Activated effector memory CD4-positive, alpha-beta T cell treated with Interleukin-2 at 50 U/mL for 16 hours (primary cell): ENCODE measurements around the gene ARHGAP5.
"Not testable (repeated sequence)": the region's sequence is repeated elsewhere in the genome, so short reads cannot be mapped to it uniquely, and the experiment has no call there.

Source experiments
- DNase-seq: peaks from one replicate; pipeline ENCODE4 v3.0.0-alpha.2; 2020

ARHGAP5 gene

DNA sequence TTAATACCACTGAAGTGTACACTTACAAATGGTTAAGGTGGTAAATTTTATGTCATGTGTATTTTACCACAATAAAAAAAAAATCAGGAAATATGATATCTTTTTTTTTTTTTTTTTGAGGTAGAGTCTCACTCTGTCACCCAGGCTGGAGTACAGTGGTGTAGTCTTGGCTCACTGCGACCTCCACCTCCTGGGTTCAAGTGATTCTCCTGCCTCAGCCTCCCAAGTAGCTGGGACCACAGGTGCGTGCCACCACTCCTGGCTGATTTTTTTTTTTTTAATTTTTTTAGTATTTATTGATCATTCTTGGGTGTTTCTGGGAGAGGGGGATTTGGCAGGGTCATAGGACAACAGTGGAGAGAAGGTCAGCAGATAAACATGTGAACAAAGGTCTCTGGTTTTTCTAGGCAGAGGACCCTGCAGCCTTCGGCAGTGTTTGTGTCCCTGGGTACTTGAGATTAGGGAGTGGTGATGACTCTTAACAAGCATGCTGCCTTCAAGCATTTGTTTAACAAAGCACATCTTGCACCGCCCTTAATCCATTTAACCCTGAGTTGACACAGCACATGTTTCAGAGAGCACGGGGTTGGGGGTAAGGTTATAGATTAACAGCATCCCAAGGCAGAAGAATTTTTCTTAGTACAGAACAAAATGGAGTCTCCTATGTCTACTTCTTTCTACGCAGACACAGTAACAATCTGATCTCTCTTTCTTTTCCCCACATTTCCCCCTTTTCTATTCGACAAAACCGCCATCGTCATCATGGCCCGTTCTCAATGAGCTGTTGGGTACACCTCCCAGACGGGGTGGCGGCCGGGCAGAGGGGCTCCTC, 50.0 kb downstream of the ARHGAP5 start:
- DNase-seq, result not testable (repeated sequence)

DNA sequence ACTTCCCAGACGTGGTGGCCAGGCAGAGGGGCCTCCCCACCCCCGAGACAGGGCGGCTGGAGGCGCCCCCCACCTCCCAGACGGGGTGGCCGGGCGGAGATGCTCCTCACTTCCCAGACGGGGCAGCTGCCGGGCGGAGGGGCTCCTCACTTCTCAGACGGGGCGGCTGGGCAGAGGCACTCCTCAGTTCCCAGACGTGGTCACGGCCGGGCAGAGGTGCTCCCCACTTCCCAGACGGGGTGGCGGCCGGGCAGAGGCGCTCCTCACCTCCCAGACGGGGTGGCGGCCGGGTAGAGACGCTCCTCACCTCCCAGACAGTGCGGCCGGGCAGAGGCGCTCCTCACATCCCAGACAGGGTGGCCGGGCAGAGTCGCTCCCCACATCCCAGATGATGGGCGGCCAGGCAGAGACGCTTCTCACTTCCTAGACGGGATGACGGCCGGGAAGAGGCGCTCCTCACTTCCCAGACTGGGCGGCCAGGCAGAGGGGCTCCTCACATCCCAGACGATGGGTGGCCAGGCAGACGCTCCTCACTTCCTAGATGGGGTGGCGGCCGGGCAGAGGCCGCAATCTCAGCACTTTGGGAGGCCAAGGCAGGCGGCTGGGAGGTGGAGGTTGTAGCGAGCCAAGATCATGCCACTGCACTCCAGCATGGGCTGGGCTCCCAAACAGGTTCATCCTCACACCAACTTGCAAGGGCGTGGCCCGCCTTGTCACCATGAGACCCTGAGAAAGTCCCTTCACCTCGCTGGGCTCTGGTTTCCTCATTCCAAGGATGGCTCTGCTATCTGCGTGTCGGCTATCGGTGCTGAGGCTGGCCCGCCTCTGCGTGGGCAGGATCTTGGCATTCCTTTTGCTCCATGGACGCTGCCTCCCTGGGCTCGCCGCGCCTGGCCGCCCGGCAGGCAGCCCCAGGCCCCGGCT, 50.9 kb downstream of the ARHGAP5 start:
- DNase-seq, result not testable (repeated sequence)

DNA sequence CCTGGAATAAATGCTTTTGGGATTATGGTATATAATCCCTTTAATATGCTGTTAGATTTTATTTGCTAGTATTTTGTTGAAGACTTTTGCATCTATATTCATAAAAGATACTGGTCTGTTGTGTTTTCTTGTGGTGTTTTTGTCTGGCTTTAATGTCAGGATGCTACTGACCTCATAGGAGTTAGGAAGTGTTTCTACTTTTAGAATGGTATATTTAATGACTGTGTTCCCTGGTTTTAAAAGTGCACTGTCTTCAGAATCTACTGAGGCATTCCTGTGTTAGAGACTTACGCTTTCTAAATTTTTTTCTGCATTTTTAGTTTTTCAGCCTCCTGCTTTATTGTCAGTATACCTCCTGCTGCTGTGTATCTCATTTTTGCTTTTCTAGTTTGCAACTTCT, 51.6 kb downstream of the ARHGAP5 start:
- DNase-seq, result no peak

DNA sequence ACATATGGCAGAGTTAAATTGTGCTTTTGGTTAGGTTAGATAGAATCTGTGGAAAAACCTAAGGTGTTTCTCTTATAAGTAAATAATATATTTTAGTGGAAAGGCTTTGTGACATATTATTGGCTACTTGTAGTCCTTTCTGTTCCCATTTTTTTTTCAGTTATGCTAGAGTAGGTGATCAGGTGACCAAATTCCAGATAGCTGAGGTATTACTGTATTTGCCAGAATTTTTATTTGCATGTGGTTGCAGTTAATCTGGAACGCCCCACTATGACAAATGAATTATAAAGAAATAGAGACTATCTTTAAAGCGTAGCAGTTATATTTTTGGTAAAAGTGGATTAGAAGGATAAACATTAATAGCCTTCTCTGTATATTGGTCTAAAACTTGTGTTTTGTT, 52.0 kb downstream of the ARHGAP5 start:
- DNase-seq, result no peak

DNA sequence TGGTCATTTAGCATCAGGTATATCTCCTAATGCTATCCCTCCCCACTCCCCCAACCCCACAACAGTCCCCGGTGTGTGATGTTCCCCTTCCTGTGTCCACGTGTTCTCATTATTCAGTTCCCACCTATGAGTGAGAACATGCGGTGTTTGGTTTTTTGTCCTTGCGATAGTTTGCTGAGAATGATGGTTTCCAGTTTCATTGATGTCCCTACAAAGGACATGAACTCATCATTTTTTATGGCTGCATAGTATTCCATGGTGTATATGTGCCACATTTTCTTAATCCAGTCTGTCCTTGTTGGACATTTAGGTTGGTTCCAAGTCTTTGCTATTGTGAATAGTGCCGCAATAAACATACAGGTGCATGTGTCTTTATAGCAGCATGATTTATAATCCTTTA, 54.6 kb downstream of the ARHGAP5 start:
- not testable (repeated sequence) for DNase-seq

DNA sequence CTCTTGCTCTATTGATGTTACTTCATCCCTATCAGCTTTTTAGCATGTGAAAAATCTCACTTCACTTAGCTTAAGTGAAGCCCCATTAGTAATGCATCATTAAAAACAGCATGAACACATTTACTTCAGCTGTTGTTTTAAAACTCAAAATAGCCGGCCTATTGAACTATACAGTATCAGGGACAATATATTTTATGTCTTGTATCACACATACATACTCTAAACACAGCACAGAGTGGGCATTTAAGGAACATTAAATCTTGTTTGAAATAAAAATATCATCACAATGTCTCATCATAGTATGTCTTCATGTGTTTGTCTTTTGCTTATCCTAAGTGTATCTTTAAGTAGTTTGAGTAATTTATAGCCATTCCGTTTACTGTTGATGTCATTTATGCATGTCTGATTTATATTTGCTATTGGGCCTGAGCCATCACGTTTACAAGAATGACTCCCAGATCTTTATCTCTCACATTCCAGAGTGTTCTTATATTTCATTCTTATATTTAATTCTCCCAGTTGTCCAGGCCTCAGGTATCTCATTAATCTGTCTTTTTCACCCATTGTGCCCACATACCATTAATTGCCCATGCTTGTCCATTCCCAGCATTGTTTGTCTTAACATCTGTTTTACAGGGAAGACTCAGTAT, 57.5 kb downstream of the ARHGAP5 start:
- no peak for DNase-seq

DNA sequence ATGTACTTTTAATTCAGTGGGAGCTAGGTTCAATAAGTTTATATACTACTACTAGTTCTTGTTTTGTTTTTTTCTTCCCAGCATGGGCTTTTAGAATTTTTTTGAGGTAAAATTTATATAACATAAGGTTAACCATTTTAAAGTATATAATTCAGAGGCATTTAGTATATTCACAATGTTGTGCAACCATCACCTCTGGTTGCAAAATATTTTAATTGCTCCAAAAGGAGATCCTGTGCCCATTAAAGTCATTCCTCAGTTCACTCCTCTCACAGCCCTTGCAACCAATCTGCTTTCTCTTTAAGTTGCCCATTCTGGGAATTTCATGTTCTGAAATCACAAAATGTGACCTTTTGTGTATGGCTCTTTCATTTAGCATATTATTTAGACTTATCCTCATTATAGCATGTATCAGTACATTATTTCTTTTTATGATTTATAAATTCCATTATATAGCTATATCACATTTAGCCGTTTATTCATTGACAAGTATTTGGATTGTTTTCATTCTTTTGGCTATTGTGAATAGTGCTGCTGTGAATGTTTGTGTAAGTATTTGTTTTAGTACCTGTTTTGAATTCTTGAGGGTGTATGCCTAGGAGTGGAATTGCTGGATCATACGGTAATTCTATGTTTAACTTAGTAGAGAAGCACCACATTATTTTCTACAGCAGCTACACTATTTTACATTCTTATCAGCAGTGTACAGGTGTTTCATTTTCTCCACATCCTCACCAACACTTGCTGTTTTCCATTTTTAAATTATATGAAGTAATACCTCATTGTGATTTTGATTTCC, 59.1 kb downstream of the ARHGAP5 start:
- no peak for DNase-seq

DNA sequence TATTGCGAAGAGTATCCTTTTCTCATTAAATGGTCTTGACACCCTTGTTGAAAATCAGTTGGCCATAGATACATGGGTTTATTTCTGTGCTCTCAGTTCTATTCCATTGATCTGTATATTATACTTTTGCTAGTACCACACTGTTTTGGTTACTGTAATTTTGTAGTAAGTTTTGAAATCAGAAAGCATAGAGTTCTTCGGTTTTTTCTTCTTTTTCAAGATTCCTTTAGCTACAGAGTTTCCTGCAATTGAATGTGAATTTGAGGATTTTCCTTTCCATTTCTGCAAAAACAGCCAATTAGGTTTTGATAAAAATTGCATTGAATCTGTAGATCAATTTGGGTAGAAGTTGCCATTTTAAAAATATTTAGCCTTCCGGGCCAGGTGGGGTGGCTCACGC, 60.2 kb downstream of the ARHGAP5 start:
- DNase-seq, result no peak

DNA sequence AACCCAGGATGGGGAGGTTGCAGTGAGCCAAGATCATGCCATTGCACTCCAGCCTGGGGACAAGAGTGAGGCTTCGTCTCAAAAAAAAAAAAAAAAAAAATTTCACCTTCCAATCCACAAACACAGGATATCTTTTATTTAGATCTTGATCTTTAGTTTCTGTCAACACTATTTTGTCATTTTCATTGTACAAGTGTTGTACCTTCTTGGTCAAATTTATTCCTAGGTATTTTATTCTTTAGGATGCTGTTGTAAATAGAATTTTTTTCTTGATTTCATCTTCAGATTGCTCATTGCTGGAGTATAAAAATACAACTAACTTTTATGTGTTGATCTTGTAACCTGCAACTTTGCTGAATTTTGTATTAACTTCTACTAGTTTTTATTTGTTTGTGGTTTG, 60.8 kb downstream of the ARHGAP5 start:
- DNase-seq, result no peak

DNA sequence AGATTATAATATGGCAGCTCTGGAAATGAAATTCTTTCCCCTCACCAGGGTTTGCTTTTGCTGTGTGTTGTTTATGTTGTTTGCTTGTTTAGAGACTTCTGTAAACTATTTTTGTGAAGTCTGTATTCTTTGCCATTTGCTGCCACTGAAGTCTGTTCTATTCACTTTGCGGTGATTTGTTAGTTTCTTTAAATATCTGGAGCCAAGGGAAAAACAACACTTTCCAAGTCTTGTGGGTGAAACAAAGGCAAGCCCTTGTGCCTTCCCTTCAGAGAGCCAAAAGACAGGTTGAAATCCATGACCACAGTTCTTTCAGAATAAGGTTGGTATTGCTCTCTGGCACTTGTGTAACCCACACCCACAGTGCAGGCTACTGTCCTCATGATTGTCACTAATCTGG, 65.2 kb downstream of the ARHGAP5 start:
- no peak for DNase-seq

DNA sequence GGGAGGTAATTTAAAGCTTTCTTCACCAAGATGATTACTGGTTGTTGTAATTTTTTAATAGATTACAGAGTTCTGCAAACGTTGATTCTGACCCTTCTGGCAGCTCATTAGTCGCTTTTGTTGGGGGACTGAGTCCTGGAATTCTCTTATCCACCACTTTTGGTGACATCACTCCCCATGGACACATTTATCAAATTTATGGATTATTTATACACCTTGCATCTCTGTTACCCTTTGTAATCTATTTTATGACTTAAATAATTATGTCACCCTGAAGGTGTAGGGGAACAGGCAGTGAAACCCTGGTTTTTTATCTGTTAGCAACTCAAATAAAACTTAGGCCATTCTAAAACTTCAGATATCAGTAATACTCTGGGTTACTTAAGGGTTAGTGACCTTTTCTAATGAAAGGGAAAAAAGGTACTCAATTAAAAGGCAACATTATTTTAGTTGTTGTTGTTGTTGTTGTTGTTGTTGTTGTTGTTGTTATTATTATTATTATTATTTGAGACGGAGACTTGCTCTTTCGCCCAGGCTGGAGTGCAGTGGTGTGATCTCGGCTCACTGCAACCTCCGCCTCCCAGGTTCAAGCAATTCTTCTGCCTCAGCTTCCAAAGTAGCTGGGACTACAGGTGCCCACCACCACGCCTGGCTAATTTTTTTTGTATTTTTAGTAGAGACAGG, 65.8 kb downstream of the ARHGAP5 start:
- no peak for DNase-seq

DNA sequence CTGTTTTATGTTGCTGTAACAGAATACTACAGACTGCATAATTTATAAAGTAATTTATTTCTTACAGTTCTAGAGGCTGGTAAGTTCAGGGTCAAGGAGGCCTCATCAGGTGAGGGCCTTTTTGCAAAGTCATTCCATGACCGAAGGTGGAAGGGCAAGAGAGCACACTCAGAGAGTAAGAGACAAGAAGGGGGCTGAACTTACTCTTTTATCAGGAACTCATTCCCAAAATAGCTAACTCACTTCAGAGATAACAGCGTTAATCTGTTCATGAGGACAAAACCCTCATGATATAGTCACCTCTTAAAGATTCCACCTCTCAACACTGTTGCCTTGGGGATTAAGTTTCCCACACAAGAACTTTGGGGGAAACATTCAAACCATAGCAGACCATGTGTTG, 73.3 kb downstream of the ARHGAP5 start:
- no peak for DNase-seq

DNA sequence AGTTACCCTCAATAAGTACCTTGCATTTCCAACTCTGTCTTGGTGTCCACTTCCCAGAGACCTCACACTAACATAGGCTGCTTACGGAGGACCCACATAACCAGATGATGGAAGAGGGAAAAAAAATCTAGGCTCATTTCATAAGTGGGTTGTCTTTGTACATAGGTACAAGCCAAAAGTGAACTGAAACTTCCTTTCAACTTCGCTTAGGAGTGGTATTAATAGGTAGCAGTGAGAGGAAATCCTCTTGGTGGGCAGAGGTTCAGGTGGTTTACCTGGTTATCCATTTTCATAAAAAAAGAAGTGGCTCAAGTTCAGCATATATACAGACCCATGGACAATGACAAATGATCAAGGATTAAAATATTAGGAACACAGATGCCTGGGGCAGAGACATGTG, 88.9 kb downstream of the ARHGAP5 start:
- no peak for DNase-seq

DNA sequence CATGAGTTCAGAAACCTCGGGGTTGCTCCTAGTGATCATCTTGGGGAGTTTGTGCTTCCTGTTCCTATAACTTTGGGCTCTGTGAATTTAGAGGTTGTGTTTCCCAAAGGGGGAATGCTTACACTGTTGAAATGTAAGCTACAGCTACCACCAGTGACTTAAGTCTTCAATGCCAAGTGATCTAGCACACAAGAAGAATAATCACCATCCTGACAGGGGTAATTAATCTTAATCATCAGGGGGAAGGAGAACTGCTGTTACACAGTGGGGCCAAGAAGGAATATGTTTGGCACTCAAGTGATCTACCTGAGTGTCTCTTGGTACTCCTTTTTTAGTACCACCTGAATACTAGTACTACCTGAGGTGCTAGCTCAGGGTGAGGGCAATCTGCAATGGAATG, 89.8 kb downstream of the ARHGAP5 start:
- no peak for DNase-seq

DNA sequence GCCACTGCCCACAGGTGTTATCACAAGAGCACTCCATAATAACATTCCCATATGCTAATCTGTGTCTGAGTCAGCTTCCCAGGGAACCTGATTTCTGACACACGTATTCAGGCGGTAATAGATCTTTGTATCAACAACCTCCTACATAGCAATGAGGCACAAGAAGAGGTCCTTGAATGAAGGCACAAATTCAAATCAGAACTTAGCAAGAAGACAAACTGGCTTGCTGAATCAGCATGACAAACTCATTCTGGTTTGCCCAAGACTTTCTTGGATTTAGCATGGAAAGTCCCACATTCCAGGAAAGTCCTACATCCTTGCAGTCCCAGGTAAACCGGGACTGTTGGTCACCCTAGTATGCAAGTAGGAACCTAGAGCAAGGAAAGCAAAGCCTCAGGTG, 90.8 kb downstream of the ARHGAP5 start:
- DNase-seq, result no peak

DNA sequence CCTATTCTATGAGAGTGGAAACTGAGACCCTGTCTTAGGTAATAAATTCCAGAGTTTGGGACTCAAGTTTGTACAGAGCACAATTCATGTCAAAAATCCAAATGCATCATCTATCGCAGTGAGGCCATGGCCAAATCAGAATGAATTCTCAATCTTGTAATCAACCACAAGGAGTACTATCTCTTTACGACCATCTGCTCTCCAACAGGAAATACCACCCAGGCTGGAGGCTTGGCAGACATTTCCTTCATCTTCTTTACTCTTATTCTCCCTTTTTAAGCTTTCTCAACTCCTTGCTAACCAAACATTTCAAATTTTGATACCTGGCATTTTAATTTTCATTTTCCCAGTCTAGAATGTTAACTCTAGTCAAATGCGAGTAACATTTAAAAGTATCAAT, 92.1 kb downstream of the ARHGAP5 start:
- DNase-seq, result no peak

DNA sequence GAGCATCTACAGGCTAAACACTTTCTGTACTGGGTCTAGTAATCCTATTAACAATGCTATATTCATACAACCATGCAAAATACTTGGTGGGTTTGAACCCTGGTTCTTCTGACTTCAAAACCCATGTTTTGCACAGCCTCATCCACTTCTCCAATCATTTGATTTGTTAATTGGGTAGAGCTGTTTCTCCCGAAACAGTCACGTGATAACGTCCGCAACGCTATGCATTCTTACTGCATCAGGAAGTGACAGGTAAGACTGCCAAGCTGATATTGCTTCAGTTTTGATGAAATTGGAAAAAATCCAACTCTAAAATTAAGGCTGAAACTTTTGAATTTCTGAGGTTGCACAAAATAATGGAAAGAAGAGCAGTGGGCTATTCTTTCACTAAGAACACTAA, 94.4 kb downstream of the ARHGAP5 start:
- DNase-seq, result no peak

DNA sequence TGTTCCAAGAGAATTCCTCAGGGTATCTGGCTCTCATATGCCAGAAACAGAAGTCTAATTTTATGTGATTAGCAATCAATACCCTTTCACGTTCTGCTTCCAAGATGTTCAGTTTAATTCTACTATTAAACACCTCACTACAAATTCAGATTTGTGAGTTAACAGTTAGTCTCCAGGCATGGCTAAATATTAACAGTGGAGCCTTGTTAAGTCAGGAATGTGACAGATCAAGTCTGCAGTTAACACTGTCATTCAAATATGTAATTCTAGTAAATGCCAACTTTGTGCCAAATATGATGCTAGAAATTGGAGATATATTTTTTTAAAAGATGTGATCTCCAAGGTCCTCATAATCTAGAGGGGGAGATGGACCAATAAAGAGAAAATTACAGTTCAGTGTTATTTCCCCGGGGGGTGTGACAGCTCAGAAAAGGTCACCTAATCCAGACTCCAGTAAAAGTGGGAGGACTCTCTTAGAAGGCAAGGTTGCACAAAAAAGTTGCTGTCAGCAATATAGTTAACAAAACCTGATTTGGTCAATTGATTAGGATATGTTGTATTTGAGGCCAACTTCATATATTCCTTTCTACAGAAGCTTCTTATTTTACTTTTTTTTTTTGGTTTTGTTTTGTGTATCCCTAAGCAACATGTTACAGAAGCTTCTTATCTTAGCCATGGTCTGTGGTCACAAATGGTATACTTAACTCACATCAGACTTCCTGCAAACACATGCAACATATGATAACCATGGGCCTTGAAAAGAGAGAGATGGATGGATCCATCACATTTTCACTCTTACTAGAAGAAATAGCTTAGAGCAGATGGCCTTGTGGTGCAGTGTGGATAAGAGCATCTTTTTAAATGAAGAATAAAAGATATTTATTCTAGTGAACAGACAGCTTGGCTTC, 106.3 kb downstream of the ARHGAP5 start:
- DNase-seq, result no peak

DNA sequence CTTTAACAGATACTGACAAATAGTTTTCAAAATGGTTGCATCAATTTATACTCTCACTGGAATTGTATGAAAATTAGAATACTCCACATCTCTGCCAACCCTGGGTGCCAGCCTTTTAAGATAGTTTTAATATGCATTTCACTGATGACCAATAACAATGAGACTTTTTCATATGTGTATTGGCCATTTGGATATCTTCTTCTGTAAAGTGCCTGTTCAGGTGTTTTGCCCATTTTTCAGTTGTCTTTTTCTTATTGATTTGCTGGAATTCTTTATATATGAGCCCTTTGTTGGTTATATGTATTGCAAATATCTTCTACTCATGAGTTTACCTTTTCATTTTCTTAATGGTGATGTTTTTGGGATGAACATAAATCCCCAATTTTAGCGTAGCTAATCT, 108.0 kb downstream of the ARHGAP5 start:
- DNase-seq, result no peak

DNA sequence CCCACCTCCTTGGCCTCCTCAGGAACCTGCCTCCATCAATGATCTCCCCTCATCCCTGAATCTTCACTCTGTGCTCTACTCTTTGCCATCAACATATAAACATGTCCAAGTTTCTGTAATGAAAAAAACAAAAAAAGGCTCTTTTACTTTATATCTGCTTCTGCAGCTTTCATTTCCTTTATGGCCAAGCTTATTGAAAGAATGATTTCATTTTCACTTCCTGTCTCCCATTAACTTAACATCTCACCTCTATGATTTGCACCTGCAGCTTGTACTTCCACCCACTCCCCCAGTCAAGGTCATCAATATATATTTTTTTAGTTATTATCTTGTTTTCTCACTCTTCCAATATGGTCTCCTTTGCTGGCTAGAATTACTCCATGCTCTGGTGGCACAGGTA, 109.1 kb downstream of the ARHGAP5 start:
- DNase-seq, result no peak

DNA sequence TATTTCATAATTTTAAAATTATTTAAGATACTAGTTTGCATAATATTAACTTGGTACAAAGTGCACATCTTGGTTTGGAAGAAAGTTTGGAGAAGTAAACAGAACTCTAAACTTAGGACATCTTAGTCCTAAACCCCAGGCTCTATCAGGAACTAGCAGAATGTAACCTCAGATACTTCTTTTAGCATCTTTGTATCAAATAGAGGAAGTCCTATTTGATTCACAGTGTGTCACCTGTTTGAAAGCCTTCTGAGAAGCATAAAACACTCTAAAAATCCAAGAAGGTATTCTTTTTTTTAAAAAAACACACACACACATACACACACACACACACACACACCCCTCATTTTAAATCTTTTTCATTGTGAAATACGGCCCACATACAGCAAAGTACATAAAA, 112.7 kb downstream of the ARHGAP5 start:
- no peak for DNase-seq
